K562 (cell line): ENCODE data around the gene DAO. TPM values are rescaled to one million over a fixed set of nuclear protein-coding genes. Genes with fewer than 3 reads are reported as not detected.

Experiments
- ATAC-seq: fragments of 200-7000 bp; cut with Tn5 transposase; 3 replicates; pipeline ENCODE4 v1.9.1; 2020; ENCODE audit warnings: moderate library complexity
- BruUV-seq: library from RNA; stranded (reverse); fragments of 400-500 nt; replicated peaks from 2 replicates; lab custom pipeline; 2021; lab: Mats Ljungman, UMichigan
- CTCF ChIA-PET: fragments of 300-600 bp; formaldehyde crosslinking; extraction: SDS; loops from one replicate; lab custom pipeline; 2021; ENCODE audit warnings: low intra/inter-chr PET ratio; lab: Yijun Ruan, JAX
- POLR2A ChIA-PET: fragments of 300-600, 350-650 bp; sonication (Branson Sonifier 250); formaldehyde crosslinking; extraction: SDS; loops from one replicate; lab custom pipeline; 2021; ENCODE audit warnings: antibody characterized with exemption, inconsistent platforms; lab: Yijun Ruan, JAX
- DNase-seq, 4 experiments: peaks; one replicate each; pipeline versions ENCODE4 v3.0.0 to v3.0.0-alpha.2; 2011 to 2018; ENCODE audit warnings: low spot score in 3 of 4, mixed read lengths in 3 of 4; ENCODE audit errors: extremely low read depth in 1 of 4
- FAIRE-seq: peaks from 2 replicates; lab custom pipeline; 2011; peaks lifted over from hg19 to GRCh38; lab: Jason Lieb, UNC
- H2AFZ ChIP-seq: 2 replicates; pipeline ENCODE4 v1.6.0; 2011; ENCODE audit warnings: low read depth, low read length, control low read depth, inconsistent platforms
- H3K27ac ChIP-seq: fragments of 200-600 bp; 3 replicates; pipeline ENCODE4 v1.8.0; 2011; ENCODE audit warnings: low read depth, mild to moderate bottlenecking, control low read depth, inconsistent platforms, low read length, moderate library complexity, mixed read lengths; ENCODE audit errors: extremely low read depth
- H3K27me3 ChIP-seq, 2 experiments: fragments of 300-600 bp in 1 of 2; 2 replicates in 1 of 2; 3 replicates in 1 of 2; pipeline versions ENCODE4 v1.6.0 to v1.8.0; 2011; ENCODE audit warnings: inconsistent platforms in 2 of 2, low read length in 2 of 2, mild to moderate bottlenecking in 1 of 2, mixed read lengths in 1 of 2, moderate library complexity in 1 of 2; ENCODE audit not compliant: control insufficient read depth in 2 of 2, insufficient read depth in 2 of 2
- H3K36me3 ChIP-seq: fragments of 300-600 bp; 3 replicates; pipeline ENCODE4 v1.8.0; 2011; ENCODE audit warnings: mild to moderate bottlenecking, low read length, inconsistent platforms; ENCODE audit not compliant: control insufficient read depth, insufficient read depth
- H3K4me1 ChIP-seq, 2 experiments: fragments of 200-600 bp in 1 of 2; replicated peaks in 1 of 2; 2 replicates in 1 of 2; 3 replicates in 1 of 2; pipeline versions ENCODE4 v1.5.1 to v1.8.0; 2011; ENCODE audit warnings: inconsistent platforms in 2 of 2, low read length in 2 of 2, mild to moderate bottlenecking in 1 of 2, mixed read lengths in 1 of 2, moderate library complexity in 1 of 2; ENCODE audit not compliant: control insufficient read depth in 2 of 2, insufficient read depth in 2 of 2
- H3K4me2 ChIP-seq: 2 replicates; pipeline ENCODE4 v1.6.1; 2011; ENCODE audit warnings: low read length, control low read depth, inconsistent platforms, mixed read lengths; ENCODE audit not compliant: insufficient read depth
- H3K4me3 ChIP-seq: fragments of 200-600 bp; sonication (generic), shearing (Covaris generic); 2 replicates; pipeline ENCODE4 v1.5.1; 2016; ENCODE audit warnings: control low read depth, inconsistent platforms
- H3K79me2 ChIP-seq: fragments of 200-600 bp; 3 replicates; pipeline ENCODE4 v1.8.0; 2011; ENCODE audit warnings: low read length, inconsistent platforms; ENCODE audit not compliant: control insufficient read depth, insufficient read depth
- H3K9ac ChIP-seq, 2 experiments: 2 replicates each; pipeline versions ENCODE4 v1.6.0 to v1.6.1; 2011; ENCODE audit warnings: low read depth in 2 of 2, low read length in 2 of 2, control low read depth in 1 of 2, inconsistent platforms in 1 of 2, mild to moderate bottlenecking in 1 of 2, mixed read lengths in 1 of 2; ENCODE audit not compliant: insufficient read depth in 1 of 2
- H3K9me1 ChIP-seq: one replicate; pipeline ENCODE4 v1.6.0; 2011; ENCODE audit warnings: inconsistent platforms, mild to moderate bottlenecking, low read length, moderate library complexity; ENCODE audit not compliant: control insufficient read depth, insufficient read depth
- H3K9me3 ChIP-seq: replicated peaks from 2 replicates; pipeline ENCODE4 v1.5.1; 2011; ENCODE audit warnings: low read depth, low read length, inconsistent platforms; ENCODE audit not compliant: control insufficient read depth, insufficient read depth
- H4K20me1 ChIP-seq: replicated peaks from 2 replicates; pipeline ENCODE4 v1.6.1; 2011; ENCODE audit warnings: low read length, inconsistent platforms, mixed read lengths; ENCODE audit not compliant: control insufficient read depth, insufficient read depth
- ARNT ChIP-seq, 2 experiments: fragments of 450-650 bp; IDR thresholded peaks; 2 replicates each; pipeline ENCODE4 v1.6.1; 2016; ENCODE audit warnings: mild to moderate bottlenecking in 1 of 2
- HDAC6 ChIP-seq: IDR thresholded peaks from 2 replicates; pipeline ENCODE4 v1.6.1; 2012; ENCODE audit warnings: low read depth, mild to moderate bottlenecking, control low read depth, inconsistent platforms, low read length, moderate library complexity
- ILK ChIP-seq: fragments of 450-650 bp; IDR thresholded peaks from 2 replicates; pipeline ENCODE4 v1.6.1; 2016; ENCODE audit warnings: missing genetic modification characterization, low read depth, mild to moderate bottlenecking, missing compliant biosample characterization, moderate library complexity, borderline replicate concordance
- MIER1 ChIP-seq: fragments of 450-650 bp; IDR thresholded peaks from 2 replicates; pipeline ENCODE4 v1.6.1; 2016; ENCODE audit warnings: antibody characterized with exemption, mild to moderate bottlenecking, low read depth
- XRCC4 ChIP-seq: IDR thresholded peaks from one replicate; pipeline ENCODE4 v1.6.1; 2011; ENCODE audit not compliant: insufficient read depth, insufficient read length; ENCODE audit errors: extremely low read depth
- ZBTB7A ChIP-seq: IDR thresholded peaks from 2 replicates; pipeline ENCODE4 v1.6.1; 2011; ENCODE audit warnings: low read depth, mild to moderate bottlenecking, low read length, moderate library complexity, borderline replicate concordance; ENCODE audit not compliant: control insufficient read depth
- ZFP30 ChIP-seq: fragments of 250-450 bp; sonication (Bioruptor Pico); IDR thresholded peaks from 2 replicates; pipeline ENCODE4 v1.8.0; 2022; ENCODE audit warnings: moderate library complexity, mild to moderate bottlenecking, inconsistent platforms, borderline replicate concordance
- WGBS: fragments of 100-300 bp; shearing (Covaris generic); methylation state at CpG from one replicate; pipeline ENCODE4 v1.1.6; 2016; ENCODE audit warnings: low coverage, mixed read lengths; ENCODE audit not compliant: insufficient coverage; ENCODE audit errors: missing lambda C conversion rate; 5-methylcytosine and 5-hydroxymethylcytosine counted together
- in situ Hi-C: fragments of 300-500 bp; cut with MboI; formaldehyde crosslinking; loops from 4 replicates; pipeline ENCODE4 v1.15.0; 2018; ENCODE audit warnings: inconsistent platforms, mixed read lengths
- intact Hi-C: fragments of 100-400 bp; cut with micrococcal nuclease; formaldehyde crosslinking; loops from 2 replicates; pipeline ENCODE4 v1.14.2; 2022
- polyA plus RNA-seq, 8 experiments: library from polyadenylated mRNA; depleted of rRNA in 4 of 8; stranded (reverse) in 5 of 8; unstranded in 3 of 8; fragments of >200 nt; fragmentation: Nextera tagmentation in 2 of 8; fragmentation: Illumina TruSeq in 1 of 8; extraction: Ambion mirVana in 2 of 8; extraction: Trizol in 1 of 8; gene quantifications; 2 replicates each; pipeline versions ENCODE4 v1.2.1 to v1.2.3, GENCODE V29; 2011 to 2014; ENCODE audit warnings: inconsistent platforms in 1 of 8, missing spikeins in 1 of 8
- total RNA-seq, 7 experiments: library from RNA; depleted of rRNA in 6 of 7; stranded (reverse); fragments of >200 nt in 6 of 7; fragmentation: Illumina TruSeq in 2 of 7; extraction: Trizol in 2 of 7; gene quantifications; 2 replicates each; pipeline versions ENCODE4 v1.2.1 to v1.2.3, GENCODE V29; 2011 to 2021; ENCODE audit warnings: low replicate concordance in 1 of 7

The DAO gene
- total and polyA plus RNA-seq, 9 of the 15 experiments (the other 6 are each of a cell fraction or from before 2014, with no cell fraction given): not detected

GRCh38 chr12:108857158-108857407, 22.8 kb upstream of the DAO start (continued):
- TF ChIP-seq ZBTB7A (peak; percentile 72; the same call in 1 of the 2 replicates), HDAC6 (no peak), ILK (tag) (no peak)

DNA sequence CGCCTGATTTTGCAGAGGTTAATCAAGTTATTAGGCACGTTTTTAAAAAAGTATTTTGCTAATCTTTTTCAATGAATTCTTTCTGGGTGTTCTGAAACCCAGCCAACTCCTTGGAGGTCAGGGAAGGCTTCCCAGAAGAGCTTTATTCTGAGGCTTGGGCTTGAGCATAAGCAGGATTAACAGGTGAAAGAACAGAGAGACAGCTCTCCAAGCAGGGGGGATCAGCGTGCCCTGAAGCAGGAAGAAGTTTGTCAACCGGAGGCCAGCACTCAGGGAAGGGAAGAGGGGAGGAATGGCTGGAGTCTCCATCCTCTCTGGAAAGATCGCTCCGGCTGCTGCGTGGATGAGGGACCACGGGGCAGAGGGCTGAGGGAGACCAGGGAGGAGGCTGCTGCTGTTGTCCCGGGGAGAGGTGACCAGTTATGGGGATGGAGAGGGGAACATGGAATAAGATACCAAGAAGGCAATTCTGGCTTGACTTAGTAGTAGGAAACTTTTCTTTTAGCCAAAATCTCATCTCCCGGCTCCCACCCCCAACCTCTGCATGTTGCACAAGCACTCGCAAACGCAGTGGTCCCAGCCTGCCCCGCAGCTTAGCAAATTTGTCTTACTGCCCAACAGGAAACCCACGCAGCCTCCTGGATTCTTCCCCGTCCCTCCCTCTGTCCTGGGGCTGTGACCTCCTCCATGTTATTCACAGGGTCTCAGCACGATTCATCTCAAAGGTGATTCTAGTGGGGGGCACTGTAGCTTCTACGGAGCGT, 21.4 kb upstream of the DAO start:
- in situ Hi-C loops: no loop called here
- H4K20me1 ChIP-seq: 0 out of 2 replicates have a peak, but pooled peaks cover 13% of the 10 kb centered on the region
- peak overlapping the region; percentile 69 for H3K4me2 ChIP-seq
- CTCF ChIA-PET: no interaction called here
- H3K9ac ChIP-seq: peak overlapping the region in 1 of 2 experiments; percentile 83; a peak in 2 of 4 replicates
- peaks cover 11% of the 10 kb centered on the region; the same call in 2 of the 3 replicates for H3K79me2 ChIP-seq
- DNase-seq: no peak
- no peaks in the 10 kb centered on the region; the same call in 2 of the 3 replicates for H3K36me3 ChIP-seq
- TF ChIP-seq ARNT (IDR thresholded peaks at IDR 0.05) (0 out of 4 replicates have a peak, but pooled peaks of 1 of the 2 experiments have one; percentile 63), XRCC4 (no peak), ZFP30 (CRISPR knock-in tag) (no peak), MIER1 (0 out of 2 replicates have a peak, but pooled peaks have one; percentile 4)
- FAIRE-seq: no peak
- H3K27ac ChIP-seq: no peak overlapping the region
- BruUV-seq: no TSS peak
- no peaks in the 10 kb centered on the region; the same call in 1 of the 2 replicates for H3K9me3 ChIP-seq
- H3K4me1 ChIP-seq: peaks cover 30 to 44% of the 10 kb centered on the region in 2 experiments
- POLR2A ChIA-PET: interaction anchor here (0.7 to 1.7 kb wide), 5 partner anchors 9 to 139 kb away, joined by 3 to 6 read pairs (median 3); no protein-coding TSS in a partner anchor
- intact Hi-C loops: loop anchor here (5.0 to 10.0 kb wide), 3 partner anchors 36 to 734 kb away; partner anchors contain the start of genes ISCU, SART3 and WSCD2
- peak overlapping the region; percentile 46; the same call in 1 of the 2 replicates for H3K4me3 ChIP-seq
- WGBS: 54% methylated on average over 18 of the region's 18 CpGs
- no peak for ATAC-seq
- H2AFZ ChIP-seq: peak overlapping the region; percentile 54; the same call in 1 of the 2 replicates
- H3K9me1 ChIP-seq: no peaks in the 10 kb centered on the region
- peaks cover 0 to 6% of the 10 kb centered on the region in 2 experiments; a peak in 1 of 5 replicates for H3K27me3 ChIP-seq
